Keratinocyte (primary cell): Measurements from ENCODE around the gene PDCD6IP. TPM values are rescaled to one million over a fixed set of nuclear protein-coding genes. Genes with fewer than 3 reads are reported as not detected.

Experiments used
- DNase-seq: peaks from one replicate; pipeline ENCODE4 v3.0.0-alpha.2; 2011; ENCODE audit warnings: low read depth, missing footprints, low spot score
- FAIRE-seq: peaks from 2 replicates; lab custom pipeline; 2011; peaks lifted over from hg19 to GRCh38; lab: Jason Lieb, UNC
- H2AFZ ChIP-seq: 2 replicates; pipeline ENCODE4 v1.6.0; 2012; ENCODE audit warnings: low read length, control low read depth, inconsistent platforms; ENCODE audit not compliant: control insufficient read depth
- H3K27ac ChIP-seq: 2 replicates; pipeline ENCODE4 v1.5.1; 2011; ENCODE audit warnings: low read length; ENCODE audit not compliant: control insufficient read depth, insufficient read depth
- H3K27me3 ChIP-seq: 3 replicates; pipeline ENCODE4 v1.6.0; 2011; ENCODE audit warnings: low read length; ENCODE audit not compliant: control insufficient read depth, insufficient read depth; ENCODE audit errors: extremely low read depth
- H3K36me3 ChIP-seq, 2 experiments: 2 replicates in 1 of 2; 3 replicates in 1 of 2; pipeline ENCODE4 v1.5.1; 2011; ENCODE audit warnings: low read length in 2 of 2, mild to moderate bottlenecking in 1 of 2; ENCODE audit not compliant: control insufficient read depth in 2 of 2, insufficient read depth in 2 of 2; ENCODE audit errors: extremely low read depth in 1 of 2
- H3K4me1 ChIP-seq: 3 replicates; pipeline ENCODE4 v1.5.1; 2011; ENCODE audit warnings: low read length; ENCODE audit not compliant: control insufficient read depth, insufficient read depth; ENCODE audit errors: extremely low read depth
- H3K4me2 ChIP-seq: 3 replicates; pipeline ENCODE4 v1.6.0; 2011; ENCODE audit warnings: low read depth, low read length; ENCODE audit not compliant: control insufficient read depth, insufficient read depth; ENCODE audit errors: extremely low read depth
- H3K4me3 ChIP-seq, 3 experiments: fragments of 200-600 bp in 1 of 3; sonication (generic) in 1 of 3; 2 replicates in 2 of 3; 3 replicates in 1 of 3; pipeline ENCODE4 v1.5.1; 2011 to 2016; ENCODE audit warnings: low read length in 3 of 3, mild to moderate bottlenecking in 3 of 3, control low read depth in 2 of 3, inconsistent platforms in 1 of 3, low read depth in 1 of 3, mixed read lengths in 1 of 3, mixed run types in 1 of 3, moderate library complexity in 1 of 3; ENCODE audit not compliant: control insufficient read depth in 2 of 3, insufficient read depth in 2 of 3; ENCODE audit errors: extremely low read depth in 1 of 3
- H3K79me2 ChIP-seq: 2 replicates; pipeline ENCODE4 v1.6.0; 2012; ENCODE audit warnings: low read length; ENCODE audit not compliant: control insufficient read depth, insufficient read depth
- H3K9ac ChIP-seq: 3 replicates; pipeline ENCODE4 v1.6.0; 2011; ENCODE audit warnings: low read length; ENCODE audit not compliant: control insufficient read depth, insufficient read depth; ENCODE audit errors: extremely low read depth
- H3K9me1 ChIP-seq: 3 replicates; pipeline ENCODE4 v1.6.0; 2011; ENCODE audit warnings: low read length; ENCODE audit not compliant: control insufficient read depth, insufficient read depth; ENCODE audit errors: extremely low read depth
- H3K9me3 ChIP-seq: 2 replicates; pipeline ENCODE4 v1.5.1; 2012; ENCODE audit warnings: low read depth, low read length; ENCODE audit not compliant: control insufficient read depth
- H4K20me1 ChIP-seq: 3 replicates; pipeline ENCODE4 v1.6.0; 2011; ENCODE audit warnings: low read length; ENCODE audit not compliant: control insufficient read depth, insufficient read depth; ENCODE audit errors: extremely low read depth
- EZH2 ChIP-seq: IDR thresholded peaks from one replicate; pipeline ENCODE4 v1.6.1; 2012; ENCODE audit warnings: inconsistent platforms, mild to moderate bottlenecking, low read length, moderate library complexity
- dilution Hi-C: fragments of 300-500 bp; cut with MboI; formaldehyde crosslinking; loops from one replicate; pipeline ENCODE4 v1.7.0; 2020; ENCODE audit warnings: low sequenced_read_pairs; ENCODE audit not compliant: extremely low pct_ligation_motif_present
- polyA plus RNA-seq, 5 experiments: library from polyadenylated mRNA; depleted of rRNA in 3 of 5; stranded (reverse) in 3 of 5; stranded (forward) in 1 of 5; unstranded in 1 of 5; fragments of >200 nt; gene quantifications; 1 replicate in 1 of 5; 2 replicates in 3 of 5; 3 replicates in 1 of 5; pipeline versions ENCODE4 v1.2.1 to v1.2.3, GENCODE V29; 2011 to 2012; ENCODE audit warnings: missing spikeins in 2 of 5, low read depth in 1 of 5, low replicate concordance in 1 of 5
- TF ChIP-seq, protein P1 (sequence below), 3 experiments: IDR thresholded peaks in 1 of 3; conservative IDR thresholded peaks in 1 of 3; optimal IDR thresholded peaks in 1 of 3; 2 replicates in 2 of 3; 3 replicates in 1 of 3; pipeline versions ENCODE3 to v1.5.1; 2011; ENCODE audit warnings: low read length in 3 of 3, mild to moderate bottlenecking in 3 of 3, moderate library complexity in 2 of 3, control low read depth in 1 of 3, inconsistent platforms in 1 of 3; ENCODE audit not compliant: insufficient read depth in 2 of 3; ENCODE audit errors: extremely low read depth in 1 of 3

PDCD6IP gene
- polyA plus RNA-seq, 1 donor (not counting 4 experiments of a cell fraction or from before 2014, with no cell fraction given), result 183 TPM

DNA sequence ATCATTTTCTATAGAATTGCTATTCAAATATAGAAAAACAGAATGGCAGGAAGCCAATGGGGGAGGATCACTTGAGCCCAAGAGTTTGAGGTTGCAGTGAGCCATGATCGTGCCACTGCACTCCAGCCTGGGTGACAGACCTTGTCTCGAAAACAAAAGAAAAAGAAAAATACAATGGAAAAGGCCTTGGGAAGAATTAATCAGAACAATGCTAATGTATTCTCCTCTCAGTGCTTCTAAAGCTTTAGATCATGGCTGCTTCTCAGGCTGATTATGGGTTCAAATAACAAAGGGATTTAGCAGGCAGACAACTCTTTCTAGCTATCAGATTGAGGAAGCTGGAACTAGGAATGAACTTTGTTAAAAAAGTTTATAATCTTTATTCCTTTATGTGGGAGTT, 115.8 kb downstream of the PDCD6IP start:
- Histone ChIP-seq H3K9me3 (no peaks in the 10 kb centered on the region), H3K27me3 (no peaks in the 10 kb centered on the region), H3K4me2 (no peak overlapping the region), H3K36me3 (no peaks in the 10 kb centered on the region), H2AFZ (no peak overlapping the region), H3K4me1 (peaks cover 18% of the 10 kb centered on the region), H3K9ac (no peak overlapping the region), H3K79me2 (no peaks in the 10 kb centered on the region), H3K27ac (no peak overlapping the region), H3K9me1 (no peaks in the 10 kb centered on the region), H4K20me1 (no peaks in the 10 kb centered on the region), H3K4me3 (no peak overlapping the region)
- dilution Hi-C loops, result no loop called here
- DNase-seq (no peak), FAIRE-seq (no peak)
- TF ChIP-seq, protein P1, sequence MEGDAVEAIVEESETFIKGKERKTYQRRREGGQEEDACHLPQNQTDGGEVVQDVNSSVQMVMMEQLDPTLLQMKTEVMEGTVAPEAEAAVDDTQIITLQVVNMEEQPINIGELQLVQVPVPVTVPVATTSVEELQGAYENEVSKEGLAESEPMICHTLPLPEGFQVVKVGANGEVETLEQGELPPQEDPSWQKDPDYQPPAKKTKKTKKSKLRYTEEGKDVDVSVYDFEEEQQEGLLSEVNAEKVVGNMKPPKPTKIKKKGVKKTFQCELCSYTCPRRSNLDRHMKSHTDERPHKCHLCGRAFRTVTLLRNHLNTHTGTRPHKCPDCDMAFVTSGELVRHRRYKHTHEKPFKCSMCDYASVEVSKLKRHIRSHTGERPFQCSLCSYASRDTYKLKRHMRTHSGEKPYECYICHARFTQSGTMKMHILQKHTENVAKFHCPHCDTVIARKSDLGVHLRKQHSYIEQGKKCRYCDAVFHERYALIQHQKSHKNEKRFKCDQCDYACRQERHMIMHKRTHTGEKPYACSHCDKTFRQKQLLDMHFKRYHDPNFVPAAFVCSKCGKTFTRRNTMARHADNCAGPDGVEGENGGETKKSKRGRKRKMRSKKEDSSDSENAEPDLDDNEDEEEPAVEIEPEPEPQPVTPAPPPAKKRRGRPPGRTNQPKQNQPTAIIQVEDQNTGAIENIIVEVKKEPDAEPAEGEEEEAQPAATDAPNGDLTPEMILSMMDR (optimal IDR thresholded peaks at IDR 0.05 in 1 of 3, IDR thresholded peaks at IDR 0.05 in 1 of 3, conservative IDR thresholded peaks at IDR 0.05 in 1 of 3; ENCODE audit: extremely low read depth in 1 of 3, insufficient read depth in 2 of 3, low read length in 3 of 3), result no peak
- no peak for TF ChIP-seq EZH2

DNA sequence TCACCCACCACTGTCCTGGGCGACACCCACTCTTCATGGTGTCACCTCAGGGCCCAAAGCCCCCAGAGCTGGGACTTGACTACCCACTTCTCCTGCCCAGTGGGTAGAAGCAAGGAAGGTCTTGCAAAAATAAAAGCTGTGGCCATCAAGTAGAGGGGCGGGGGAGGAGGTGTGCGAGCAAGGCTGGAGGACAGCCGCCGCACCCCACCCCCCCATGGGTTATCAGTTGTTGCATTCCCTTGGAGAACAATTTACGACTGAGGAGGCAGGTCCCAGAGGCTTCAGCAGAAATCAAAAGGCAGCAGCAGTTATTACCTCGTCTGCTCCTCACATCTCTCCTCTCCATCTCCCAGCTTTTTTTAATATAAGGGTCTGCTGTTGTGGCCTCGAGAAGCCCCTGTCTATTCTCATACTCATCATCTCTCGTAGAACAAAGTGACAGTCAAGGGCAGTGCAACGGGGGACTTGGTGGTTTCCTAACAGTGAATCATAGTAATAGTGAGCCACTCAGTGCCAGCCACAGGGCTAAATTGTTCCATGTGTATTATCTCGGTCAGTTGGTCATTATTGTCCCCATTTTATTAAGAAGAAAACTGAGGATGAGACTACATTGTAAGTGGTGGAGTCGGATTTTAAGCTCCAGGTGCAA, 116.4 kb downstream of the PDCD6IP start:
- FAIRE-seq (no peak), DNase-seq (no peak)
- Histone ChIP-seq H3K9me1 (no peaks in the 10 kb centered on the region), H4K20me1 (no peaks in the 10 kb centered on the region), H3K36me3 (no peaks in the 10 kb centered on the region), H3K9ac (no peak overlapping the region), H3K27ac (no peak overlapping the region), H3K79me2 (no peaks in the 10 kb centered on the region), H3K4me2 (no peak overlapping the region), H3K9me3 (no peaks in the 10 kb centered on the region), H2AFZ (no peak overlapping the region), H3K4me1 (peaks cover 18% of the 10 kb centered on the region), H3K27me3 (no peaks in the 10 kb centered on the region), H3K4me3 (no peak overlapping the region)
- TF ChIP-seq EZH2, result no peak
- TF ChIP-seq, protein P1 (optimal IDR thresholded peaks at IDR 0.05 in 1 of 3, IDR thresholded peaks at IDR 0.05 in 1 of 3, conservative IDR thresholded peaks at IDR 0.05 in 1 of 3; ENCODE audit: extremely low read depth in 1 of 3, insufficient read depth in 2 of 3, low read length in 3 of 3), result no peak
- dilution Hi-C loops, result no loop called here
